ENCODE measurements around the gene HPSE2.
"Not testable (repeated sequence)": the region's sequence is repeated elsewhere in the genome, so short reads cannot be mapped to it uniquely, and the experiment has no call there.

Gene HPSE2

DNA sequence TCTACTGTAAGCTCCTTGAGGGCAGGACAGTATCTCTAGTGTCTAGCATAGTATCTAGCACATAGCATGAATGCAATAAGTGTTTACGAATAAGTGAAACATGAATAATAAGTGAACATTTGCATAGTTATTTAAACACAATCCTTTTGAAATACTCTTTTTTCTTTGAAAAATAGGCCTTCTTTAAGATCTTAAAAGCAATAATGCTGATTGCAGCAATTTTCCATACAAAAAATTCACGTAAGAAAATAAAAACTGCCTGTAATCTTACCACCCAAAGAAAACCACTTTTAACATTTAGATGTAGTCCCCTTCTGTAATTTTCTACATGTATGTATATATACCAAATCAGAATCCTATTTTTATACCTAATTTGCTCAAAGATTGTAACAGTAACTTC is 626.4 kb downstream of the HPSE2 start:
- no peak for DNase-seq

DNA sequence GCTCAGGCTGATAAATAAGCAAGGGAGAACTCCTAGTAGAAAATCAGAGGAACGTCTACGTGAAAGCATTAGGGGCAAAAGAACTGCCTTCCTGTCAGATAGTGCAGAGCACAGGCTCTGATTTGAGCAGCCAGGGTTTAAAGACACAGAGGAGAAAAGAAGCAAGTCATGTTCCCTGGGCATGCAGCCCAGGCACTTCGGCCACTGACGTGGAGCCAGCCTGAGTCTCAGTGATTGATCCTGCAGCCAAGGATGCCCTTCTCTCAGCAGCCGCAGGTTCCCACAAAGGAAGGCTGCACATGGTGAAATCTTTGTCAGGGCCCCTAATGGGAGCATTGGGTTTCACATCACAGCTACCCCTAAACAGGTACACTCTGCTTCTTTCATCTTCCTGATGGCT is 627.2 kb downstream of the HPSE2 start:
- no peak for DNase-seq

DNA sequence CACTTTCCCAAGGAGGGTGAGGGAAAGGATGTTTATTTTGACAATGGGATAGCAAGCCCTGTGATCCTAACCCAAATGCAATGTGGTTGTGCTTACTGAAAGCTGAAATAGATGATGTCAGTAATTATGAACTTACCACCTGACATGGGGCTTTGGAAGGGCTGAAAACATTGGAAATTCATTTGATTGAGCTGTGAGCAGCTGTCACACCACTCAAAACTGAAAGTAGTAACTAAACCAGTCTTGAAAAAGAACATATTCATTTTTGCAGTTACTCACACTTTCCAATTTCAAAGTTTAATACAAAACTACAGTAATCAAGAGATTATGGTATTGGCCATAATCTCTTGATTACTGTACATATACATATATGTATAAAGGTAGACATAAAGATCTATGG is 633.4 kb downstream of the HPSE2 start:
- no peak for DNase-seq

DNA sequence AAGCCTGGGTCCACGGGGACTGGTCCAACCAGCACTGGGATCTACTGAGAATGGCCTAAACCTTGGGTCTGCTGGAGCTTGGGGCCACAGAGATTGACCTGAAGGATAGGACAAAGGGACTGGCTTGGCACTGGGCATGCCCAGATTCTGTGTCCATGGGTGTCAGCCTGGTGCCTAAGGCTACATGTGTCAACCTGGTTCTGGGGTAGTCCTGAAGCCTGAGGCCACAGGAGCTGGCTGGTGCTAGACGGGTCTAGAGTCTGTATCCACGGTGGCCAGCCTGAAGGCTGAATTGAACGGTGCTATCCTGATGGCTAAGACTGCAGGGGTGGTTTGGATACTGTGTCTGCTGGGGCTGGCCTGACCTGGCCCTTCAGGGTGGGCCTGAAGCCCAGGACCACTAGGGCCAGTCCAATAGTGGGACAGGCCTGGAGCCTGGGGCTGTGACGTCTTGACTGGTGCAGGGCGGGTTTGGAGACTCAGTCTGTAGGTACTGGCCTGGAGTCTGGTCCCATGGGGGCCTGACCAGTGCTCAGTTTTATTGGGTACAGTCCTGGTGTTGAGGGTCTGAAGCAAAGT is 636.5 kb downstream of the HPSE2 start:
- no peak for DNase-seq

DNA sequence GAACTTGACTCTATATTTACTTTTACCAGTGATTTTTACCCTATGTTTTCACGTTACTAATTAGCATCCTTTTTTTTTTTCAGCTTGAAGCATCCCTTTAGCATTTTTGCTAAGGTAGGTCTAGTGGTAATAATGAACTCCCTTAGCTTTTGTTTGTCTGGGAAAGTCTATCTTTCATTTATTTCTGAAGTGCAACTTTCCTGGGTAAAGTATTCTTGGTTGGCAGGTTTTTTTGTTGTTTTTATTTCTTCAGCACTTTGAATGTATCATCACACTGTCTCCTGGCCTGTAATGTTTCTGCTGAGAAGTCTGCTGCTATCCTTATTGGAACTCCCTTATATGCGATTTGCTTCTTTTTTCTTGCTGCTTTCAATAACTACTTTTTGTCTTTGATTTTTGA is 639.2 kb downstream of the HPSE2 start:
- no peak for DNase-seq

DNA sequence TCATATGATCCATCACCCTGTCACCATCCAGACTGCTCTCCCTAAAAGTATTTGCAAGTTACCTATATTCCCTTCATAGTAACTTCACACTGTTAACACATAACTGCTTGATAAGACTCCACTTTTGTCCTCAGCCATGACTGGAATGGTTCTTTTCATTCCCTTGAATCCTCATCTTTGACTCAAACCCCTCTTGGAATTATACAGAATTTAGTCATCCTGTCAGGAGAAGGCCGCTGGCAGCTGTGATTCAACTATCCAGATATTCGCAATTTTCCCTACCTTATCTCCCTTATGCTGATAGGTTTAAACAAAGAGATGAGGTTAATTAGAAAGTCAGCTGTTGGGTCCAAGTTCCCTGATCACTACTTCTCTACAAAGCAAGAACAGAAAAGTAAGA is 646.0 kb downstream of the HPSE2 start:
- no peak for DNase-seq

DNA sequence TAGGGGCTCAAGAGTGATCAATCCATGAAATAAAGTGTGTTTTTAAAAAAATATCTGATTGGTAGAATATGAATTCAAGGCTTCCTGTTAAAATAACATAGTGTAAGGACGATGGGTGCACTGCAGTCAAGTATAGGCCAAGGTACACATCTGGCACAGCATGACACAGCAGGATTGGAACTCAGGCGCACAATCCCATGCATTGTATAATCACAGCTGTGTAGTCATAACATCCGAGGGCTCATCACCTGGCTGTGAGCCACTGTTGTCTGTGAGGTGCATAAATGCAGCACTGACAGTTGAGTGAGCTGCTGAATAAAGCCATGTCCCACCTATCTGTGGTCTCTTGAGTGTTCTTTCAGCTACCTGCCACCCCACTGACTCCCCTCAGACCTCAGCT is 646.6 kb downstream of the HPSE2 start:
- DNase-seq, result no peak

DNA sequence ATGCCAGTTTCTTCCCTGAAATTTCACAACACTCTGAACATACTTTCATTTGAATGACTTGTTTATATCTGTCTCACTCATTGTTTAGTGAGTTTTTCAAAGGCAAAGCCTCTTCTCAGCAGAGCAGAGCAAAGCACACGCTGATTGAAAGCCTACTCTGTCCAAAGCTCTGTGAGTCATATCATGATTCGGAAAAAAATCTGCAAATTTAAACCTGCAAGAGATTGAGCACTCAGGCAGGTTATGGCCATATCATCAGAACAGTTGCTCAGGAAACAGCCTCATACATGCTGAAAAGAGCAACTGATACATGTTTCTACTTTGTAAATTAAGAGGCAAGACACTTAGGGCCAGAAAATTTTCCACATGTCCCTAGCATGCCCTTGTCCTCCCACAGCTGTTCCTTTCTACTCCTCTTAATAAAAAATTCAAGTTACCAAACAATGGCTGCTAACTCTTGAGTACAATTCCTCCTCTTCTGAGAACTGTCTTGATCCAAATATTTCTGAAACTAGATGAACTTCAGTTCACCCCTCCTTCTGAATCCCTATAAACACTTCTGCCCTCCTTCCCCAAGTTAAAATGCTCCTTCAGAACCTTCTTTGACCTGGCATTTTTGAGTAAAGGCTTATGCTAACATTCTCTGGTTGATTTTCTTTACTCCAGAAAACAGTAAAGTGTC is 648.4 kb downstream of the HPSE2 start:
- DNase-seq, result no peak

DNA sequence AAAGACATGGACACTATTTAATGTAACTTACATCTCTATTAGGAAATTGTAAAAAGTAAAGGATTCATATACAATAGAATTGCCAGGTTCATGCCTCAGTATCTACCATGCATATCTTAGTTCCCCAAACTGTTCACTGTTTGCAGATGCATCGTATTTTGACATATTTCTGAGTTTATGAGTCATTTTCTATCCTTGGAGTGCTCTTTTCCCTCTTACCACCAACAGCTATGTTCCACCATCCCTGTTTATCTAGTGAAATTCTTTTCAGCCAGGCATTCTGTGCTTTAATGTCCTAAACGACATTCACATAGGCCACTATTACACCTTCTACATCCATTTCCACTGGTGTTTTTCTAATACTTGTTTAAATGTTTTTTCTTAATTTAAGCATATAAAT is 649.6 kb downstream of the HPSE2 start:
- DNase-seq, result no peak

DNA sequence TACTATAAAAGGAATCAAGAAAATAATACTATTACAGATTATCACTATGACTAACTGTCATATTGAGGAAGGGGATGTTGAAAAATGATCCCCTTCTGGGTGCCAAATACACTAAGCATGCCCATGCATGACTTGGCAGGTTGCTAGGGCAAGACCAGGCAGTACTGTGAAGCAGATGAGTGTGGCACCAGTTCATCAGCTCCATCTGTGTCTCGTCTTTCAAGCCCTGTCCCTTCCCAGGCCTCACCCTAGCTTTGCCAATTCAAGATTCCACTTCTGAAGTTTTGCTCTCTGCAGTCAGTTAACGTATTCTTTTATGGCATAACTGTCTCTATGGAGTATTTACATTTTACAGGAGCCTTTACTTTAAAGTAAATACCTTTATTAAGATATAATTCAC is 653.3 kb downstream of the HPSE2 start:
- DNase-seq, result no peak

DNA sequence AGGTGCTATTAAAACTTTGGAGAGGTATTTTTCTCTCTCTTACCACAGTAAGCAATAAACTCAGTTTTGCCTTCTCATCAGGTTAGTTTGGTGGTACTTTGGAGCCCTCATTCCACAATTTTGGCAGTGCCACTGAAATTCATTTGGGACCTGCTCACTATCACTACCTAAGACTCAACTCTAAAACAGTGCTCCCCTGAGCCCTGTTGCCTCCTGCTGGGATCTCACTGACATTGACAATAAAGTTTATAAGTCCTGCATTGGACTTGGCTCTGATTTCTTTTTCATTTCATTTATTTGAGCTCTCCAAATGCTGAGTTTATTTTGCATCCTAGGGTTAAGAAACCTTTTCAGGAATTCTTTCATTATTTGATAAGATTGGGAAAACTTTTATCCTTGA is 658.1 kb downstream of the HPSE2 start:
- DNase-seq, result no peak

DNA sequence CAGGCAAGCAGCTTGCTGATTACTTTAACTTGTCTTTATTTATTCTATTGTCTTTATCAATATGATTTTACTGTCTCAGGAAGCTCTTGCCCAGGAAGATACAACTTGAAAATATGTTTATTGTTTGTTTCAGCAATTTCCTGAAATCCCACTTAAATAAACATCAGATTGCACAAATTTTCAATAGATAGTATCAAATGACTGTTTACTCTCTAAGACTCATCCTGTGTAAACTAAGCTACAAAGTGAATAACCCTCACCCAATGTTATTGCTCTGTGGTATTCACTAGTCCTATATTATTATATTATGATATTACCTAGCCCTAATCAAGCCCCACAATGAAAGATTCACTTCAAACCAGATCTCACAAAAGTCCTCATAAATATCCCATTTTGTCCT is 658.5 kb downstream of the HPSE2 start:
- DNase-seq, result no peak

DNA sequence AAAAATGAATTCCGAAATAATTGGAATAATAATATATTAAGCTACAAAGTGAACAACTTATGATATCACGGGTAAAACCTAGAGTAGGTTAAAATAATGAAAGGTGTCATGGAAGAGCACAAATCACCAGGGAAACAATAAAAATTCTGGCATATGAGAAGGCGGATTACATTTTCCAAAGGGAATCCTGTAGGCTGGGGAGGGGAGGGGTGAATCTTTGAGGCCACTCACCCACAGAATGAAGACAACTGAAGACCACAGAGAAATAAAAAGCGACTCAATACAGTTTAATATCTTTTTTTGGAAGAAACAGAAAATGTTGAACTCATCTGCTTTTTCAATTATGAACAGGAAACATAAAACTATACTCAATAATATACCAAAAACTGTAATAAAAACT is 659.6 kb downstream of the HPSE2 start:
- no peak for DNase-seq

DNA sequence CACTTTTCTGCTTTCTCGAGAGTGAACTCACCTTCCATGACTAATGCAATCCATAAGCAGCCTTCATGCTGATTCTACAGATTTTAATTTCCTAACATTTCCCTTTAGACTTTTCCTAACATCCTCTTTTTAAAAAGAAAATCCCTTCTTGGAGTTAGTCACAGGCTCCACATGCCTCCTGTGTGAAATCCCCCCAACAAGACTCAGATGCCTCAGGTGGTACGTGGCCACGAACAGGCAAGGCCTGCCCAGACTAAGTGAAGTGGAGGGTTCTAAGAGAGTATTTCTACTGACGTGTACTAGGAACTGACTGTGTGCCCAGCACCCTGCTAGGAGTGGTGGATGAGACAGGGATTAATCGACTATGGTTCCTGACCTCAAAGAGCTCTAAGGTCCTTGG is 663.1 kb downstream of the HPSE2 start:
- no peak for DNase-seq

DNA sequence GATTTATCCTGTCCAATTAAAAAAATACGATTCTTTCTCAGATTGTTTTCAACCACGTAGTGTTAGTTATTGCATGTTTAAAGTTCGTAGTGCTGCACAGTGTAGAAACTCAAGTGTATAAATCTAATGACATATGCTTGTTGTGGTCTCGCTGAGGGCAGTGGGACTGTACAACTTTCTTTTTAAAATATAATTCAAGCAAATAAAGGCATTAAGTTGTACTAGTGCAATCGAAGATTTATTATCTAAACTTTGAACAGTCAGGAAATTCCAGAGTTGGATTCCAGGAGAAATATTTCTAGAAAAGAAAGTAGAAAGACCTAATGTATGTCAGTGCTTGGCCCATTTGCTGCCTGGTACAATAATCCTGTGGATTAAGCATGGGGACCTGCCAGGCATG is 664.8 kb downstream of the HPSE2 start:
- DNase-seq, result no peak

DNA sequence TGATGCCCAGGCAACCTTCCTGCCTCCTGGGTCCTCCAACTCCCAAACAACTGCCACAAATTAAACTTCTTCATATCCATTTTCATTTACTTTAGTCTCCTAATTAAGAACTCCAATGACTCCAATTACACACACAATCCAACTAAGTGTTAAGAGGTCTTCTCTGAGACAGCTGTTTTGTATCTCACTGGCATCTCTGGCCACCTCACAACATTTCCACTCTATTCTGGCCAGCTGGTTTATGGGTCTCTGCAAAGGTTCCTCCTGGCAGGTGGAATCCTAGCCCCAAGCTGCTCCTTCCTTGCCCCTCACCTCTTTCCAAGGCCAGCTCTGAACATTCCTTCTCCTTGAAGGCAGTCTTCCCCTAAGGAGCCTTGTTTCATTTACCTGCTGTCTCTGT is 665.8 kb downstream of the HPSE2 start:
- DNase-seq, result no peak

DNA sequence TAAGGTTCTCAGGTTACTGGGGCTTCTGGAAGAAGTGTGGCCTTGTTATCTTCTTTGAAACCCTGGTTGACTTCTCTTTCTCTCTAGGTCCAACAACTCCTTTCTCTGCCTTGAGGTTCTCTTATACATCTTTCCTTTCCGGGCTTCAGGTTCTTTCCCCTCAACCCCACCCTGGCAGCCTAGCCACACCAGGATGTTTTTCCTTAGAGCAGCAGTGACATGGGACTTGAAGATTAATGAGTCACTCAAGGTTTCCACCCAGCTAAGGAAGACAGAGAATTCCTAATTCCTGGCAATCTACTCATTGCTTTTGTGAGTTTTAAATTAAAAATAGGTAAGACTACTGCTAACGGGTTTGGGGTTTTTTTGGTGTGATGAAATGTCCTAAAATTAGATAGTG is 667.1 kb downstream of the HPSE2 start:
- DNase-seq, result no peak

DNA sequence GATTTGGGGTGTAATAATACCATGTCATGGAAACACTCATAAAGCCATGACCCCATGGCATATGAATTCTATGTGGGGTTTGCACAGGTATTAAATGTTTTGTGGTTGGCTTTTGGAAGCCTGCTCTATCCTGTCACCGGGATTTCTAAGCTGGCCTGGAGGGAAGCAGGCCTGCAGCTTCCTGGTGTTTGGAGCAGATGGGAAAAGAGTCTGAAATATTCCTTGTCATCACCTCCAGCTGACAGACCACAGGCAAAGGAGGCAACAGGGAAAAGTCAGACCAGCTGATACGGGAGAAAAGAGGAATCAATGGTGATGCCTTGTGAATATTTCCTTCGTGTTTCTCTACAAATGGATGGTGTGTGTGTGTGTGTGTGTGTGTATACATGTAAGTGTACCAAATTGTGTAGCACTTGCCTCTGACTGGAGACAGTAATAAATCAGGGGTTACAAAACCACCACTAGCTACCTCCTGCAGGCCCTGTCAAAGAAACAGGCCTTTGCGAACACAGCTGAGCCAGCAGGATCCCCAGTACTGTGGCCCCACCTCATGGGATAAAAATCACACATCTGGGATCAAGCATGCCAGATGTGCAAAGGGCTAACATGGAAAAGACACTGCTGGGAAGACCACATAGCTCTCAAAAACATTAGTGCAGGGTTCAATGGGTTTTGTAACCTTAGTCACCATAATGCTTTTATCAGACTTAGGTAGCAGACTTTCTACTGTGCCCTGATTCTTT is 668.1 kb downstream of the HPSE2 start:
- no peak for DNase-seq

DNA sequence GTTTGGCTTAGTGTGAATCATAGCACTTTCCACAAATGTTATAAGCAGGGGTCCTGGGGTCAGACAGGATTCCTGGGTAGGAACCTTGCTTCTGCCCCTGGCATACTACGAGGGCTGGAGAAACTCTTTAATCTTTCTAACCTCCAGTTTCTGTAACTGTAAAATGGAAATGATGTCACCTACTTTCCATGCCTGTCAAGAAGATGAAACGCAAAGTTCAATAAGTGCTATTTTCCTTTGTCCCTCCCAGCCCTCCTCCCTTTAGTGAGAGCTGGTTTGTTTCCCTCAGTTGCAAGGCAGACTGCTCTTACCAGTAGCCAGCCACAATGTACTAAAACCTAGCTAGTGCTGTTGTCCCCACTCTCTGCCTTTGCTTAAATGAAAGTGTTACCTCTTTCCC is 671.8 kb downstream of the HPSE2 start:
- no peak for DNase-seq

DNA sequence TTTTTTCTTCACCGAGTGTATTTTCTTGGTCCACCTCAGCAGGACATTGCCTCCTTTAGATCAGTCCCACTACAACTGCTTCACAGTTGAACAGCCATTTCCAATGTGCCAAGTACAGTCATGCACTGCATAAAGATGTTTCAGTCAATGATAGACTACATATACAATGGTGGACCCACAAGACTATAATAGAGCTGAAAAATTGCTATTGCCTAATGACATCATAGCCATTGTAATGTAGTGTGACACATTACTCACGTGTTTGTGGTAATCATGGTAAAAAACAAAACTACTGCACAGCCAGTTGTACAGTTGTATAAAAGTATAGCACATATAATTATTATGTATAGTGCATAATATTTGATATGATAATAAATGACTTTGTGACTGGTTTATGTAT is 675.1 kb downstream of the HPSE2 start:
- no peak for DNase-seq

DNA sequence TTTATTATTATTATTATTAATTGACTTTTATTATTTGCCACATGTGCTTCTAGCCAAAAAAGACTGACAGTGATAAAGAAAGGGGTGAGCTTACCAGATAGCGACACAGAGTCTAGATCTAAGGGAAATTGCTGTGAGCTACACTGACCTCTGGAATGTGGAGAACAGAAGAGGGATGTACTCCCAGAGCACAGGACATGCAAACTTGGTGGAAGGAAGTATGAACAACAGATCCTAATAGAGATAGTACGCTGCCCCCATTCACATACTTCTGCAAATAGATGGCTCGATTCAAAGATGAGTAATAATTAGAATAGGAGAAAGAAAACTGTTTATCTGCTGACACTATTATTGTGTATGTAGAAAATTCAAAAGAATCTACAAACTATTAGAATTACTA is 679.6 kb downstream of the HPSE2 start:
- no peak for DNase-seq

DNA sequence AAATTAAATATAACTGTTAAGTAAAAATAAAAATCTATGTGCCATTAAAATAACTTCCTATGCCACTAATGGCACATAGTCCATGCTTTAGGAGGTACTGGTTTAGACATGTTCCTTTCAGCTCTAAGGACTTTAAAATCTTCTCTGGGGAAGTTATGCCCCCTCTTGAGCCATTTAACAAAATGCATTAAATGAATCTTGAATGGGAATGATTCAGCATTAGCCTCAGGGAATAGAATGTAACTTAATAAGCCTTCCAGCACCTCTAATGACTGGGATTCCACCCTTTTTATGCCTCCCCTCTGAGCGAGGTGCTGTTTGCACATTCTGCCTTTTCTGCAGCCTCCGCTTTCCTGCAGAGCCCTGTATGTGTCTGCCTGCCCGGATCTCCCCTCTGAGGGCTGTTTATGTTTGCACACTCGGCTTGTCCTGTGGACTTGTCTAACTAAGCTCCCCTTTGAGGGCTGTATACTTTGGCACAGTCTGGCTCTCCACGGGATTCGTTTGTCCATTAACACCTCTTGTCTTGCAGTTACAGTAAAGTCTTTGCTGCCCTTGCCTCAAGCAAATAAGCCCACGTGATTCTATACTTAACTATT is 680.5 kb downstream of the HPSE2 start:
- no peak for DNase-seq

DNA sequence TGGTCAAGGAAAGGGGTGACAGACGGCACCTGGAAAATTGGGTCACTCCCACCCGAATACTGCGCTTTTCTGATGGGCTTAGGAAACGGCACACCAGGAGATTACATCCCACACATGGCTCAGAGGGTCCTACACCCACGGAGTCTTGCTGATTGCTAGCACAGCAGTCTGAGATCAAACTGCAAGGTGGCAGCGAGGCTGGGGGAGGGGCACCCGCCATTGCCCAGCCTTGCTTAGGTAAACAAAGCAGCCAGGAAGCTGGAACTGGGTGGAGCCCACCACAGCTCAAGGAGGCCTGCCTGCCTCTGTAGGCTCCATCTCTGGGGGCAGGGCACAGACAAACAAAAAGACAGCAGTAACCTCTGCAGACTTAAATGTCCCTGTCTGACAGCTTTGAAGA is 694.1 kb downstream of the HPSE2 start:
- DNase-seq, result not testable (repeated sequence)

DNA sequence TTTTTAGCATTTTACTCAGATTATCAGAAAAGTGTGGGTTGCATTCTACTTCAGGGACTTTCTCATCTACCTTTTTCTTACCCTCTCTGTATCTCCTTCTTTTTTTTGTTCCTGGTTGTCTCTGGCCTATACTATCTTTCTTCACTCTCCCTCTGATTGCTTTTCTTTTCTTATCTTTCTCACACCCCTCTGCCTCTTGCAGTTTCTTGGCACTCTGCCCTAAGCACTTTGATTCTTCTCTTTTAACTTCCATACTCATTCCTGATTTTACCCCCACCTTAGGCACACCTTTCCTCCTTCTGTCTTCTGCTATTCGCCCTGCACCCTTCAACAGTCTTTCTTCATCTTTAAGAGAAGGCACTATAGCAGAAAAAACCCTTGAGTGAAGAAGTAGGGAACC is 696.1 kb downstream of the HPSE2 start:
- no peak for DNase-seq

Measured in stimulated activated naive CD4-positive, alpha-beta T cell (primary cell).